ENCODE data around the gene SOD1.
"Not testable (repeated sequence)": the region's sequence is repeated elsewhere in the genome, so short reads cannot be mapped to it uniquely, and the experiment has no call there.

The SOD1 gene

GRCh38 chr21:31634993-31635392, 24.5 kb upstream of the SOD1 start:
- peaks cover 0 to under 1% of the 10 kb centered on the region in 2 donors for H3K27me3 Mint-ChIP-seq
- no peaks in the 10 kb centered on the region for H3K36me3 Mint-ChIP-seq (ENCODE audit: insufficient read depth)
- DNase-seq, result no peak
- H3K27ac Mint-ChIP-seq, result no peak overlapping the region
- ATAC-seq (replicated peaks), result no peak
- no peak overlapping the region for H3K4me3 Mint-ChIP-seq
- H3K9me3 Mint-ChIP-seq, result peaks cover 0 to 8% of the 10 kb centered on the region in 2 donors
- H3K4me1 Mint-ChIP-seq (ENCODE audit: low read depth in 2 of 2), result no peaks in the 10 kb centered on the region

GRCh38 chr21:31636874-31637273, 22.6 kb upstream of the SOD1 start:
- no peak for DNase-seq
- Mint-ChIP-seq H3K4me1 (ENCODE audit: low read depth in 2 of 2) (no peaks in the 10 kb centered on the region), H3K27me3 (peaks cover 0 to 16% of the 10 kb centered on the region in 2 donors), H3K9me3 (peaks cover 0 to 8% of the 10 kb centered on the region in 2 donors), H3K27ac (no peak overlapping the region), H3K36me3 (ENCODE audit: insufficient read depth) (no peaks in the 10 kb centered on the region), H3K4me3 (no peak overlapping the region)
- ATAC-seq (replicated peaks), result no peak

GRCh38 chr21:31641416-31641922, 18.0 kb upstream of the SOD1 start:
- Mint-ChIP-seq H3K4me3 (no peak overlapping the region), H3K4me1 (ENCODE audit: low read depth in 2 of 2) (no peaks in the 10 kb centered on the region), H3K27ac (no peak overlapping the region), H3K27me3 (peaks cover 10 to 26% of the 10 kb centered on the region in 2 donors), H3K9me3 (peaks cover 0 to 8% of the 10 kb centered on the region in 2 donors), H3K36me3 (ENCODE audit: insufficient read depth) (no peaks in the 10 kb centered on the region)
- DNase-seq, result no peak
- ATAC-seq (replicated peaks), result no peak

- Mint-ChIP-seq H3K27me3 (peaks cover 10 to 26% of the 10 kb centered on the region in 2 donors), H3K9me3 (no peaks in the 10 kb centered on the region), H3K36me3 (ENCODE audit: insufficient read depth) (no peaks in the 10 kb centered on the region), H3K27ac (no peak overlapping the region), H3K4me3 (no peak overlapping the region), H3K4me1 (ENCODE audit: low read depth in 2 of 2) (no peaks in the 10 kb centered on the region)
- ATAC-seq (replicated peaks) (no peak), DNase-seq (no peak)
Measured at GRCh38 chr21:31644643-31645042, 14.8 kb upstream of the SOD1 start.

GRCh38 chr21:31647650-31648049, 11.8 kb upstream of the SOD1 start:
- Mint-ChIP-seq H3K27ac (no peak overlapping the region), H3K4me3 (no peak overlapping the region), H3K27me3 (peaks cover 9 to 10% of the 10 kb centered on the region in 2 donors), H3K9me3 (no peaks in the 10 kb centered on the region), H3K36me3 (ENCODE audit: insufficient read depth) (no peaks in the 10 kb centered on the region), H3K4me1 (ENCODE audit: low read depth in 2 of 2) (no peaks in the 10 kb centered on the region)
- DNase-seq (no peak), ATAC-seq (replicated peaks) (no peak)

GRCh38 chr21:31650930-31651329, 8.6 kb upstream of the SOD1 start:
- H3K36me3 Mint-ChIP-seq (ENCODE audit: insufficient read depth), result no peaks in the 10 kb centered on the region
- H3K27ac Mint-ChIP-seq, result no peak overlapping the region
- H3K27me3 Mint-ChIP-seq, result no peaks in the 10 kb centered on the region
- H3K4me1 Mint-ChIP-seq (ENCODE audit: low read depth in 2 of 2), result peaks cover 10 to 11% of the 10 kb centered on the region in 2 donors
- no peaks in the 10 kb centered on the region for H3K9me3 Mint-ChIP-seq
- ATAC-seq (replicated peaks) (no peak), DNase-seq (no peak)
- no peak overlapping the region for H3K4me3 Mint-ChIP-seq

GRCh38 chr21:31651491-31651890, 8.0 kb upstream of the SOD1 start:
- H3K4me1 Mint-ChIP-seq (ENCODE audit: low read depth in 2 of 2), result peaks cover 13 to 15% of the 10 kb centered on the region in 2 donors
- not testable (repeated sequence) for H3K27me3 Mint-ChIP-seq; ATAC-seq (replicated peaks); H3K36me3 Mint-ChIP-seq (ENCODE audit: insufficient read depth); H3K4me3 Mint-ChIP-seq; H3K27ac Mint-ChIP-seq; DNase-seq; H3K9me3 Mint-ChIP-seq

- no peaks in the 10 kb centered on the region for H3K9me3 Mint-ChIP-seq
- H3K4me3 Mint-ChIP-seq, result no peak overlapping the region
- H3K36me3 Mint-ChIP-seq (ENCODE audit: insufficient read depth), result peaks cover 3% of the 10 kb centered on the region
- DNase-seq (no peak), ATAC-seq (replicated peaks) (no peak)
- H3K4me1 Mint-ChIP-seq (ENCODE audit: low read depth in 2 of 2), result peaks cover 19 to 23% of the 10 kb centered on the region in 2 donors
- peak overlapping the region; percentile 86 for H3K27ac Mint-ChIP-seq
- H3K27me3 Mint-ChIP-seq, result no peaks in the 10 kb centered on the region
Measured at GRCh38 chr21:31654340-31654739, 5.2 kb upstream of the SOD1 start.

GRCh38 chr21:31654821-31655580, 4.5 kb upstream of the SOD1 start:
- ATAC-seq (replicated peaks); H3K27me3 Mint-ChIP-seq; H3K9me3 Mint-ChIP-seq; H3K36me3 Mint-ChIP-seq (ENCODE audit: insufficient read depth): not testable (repeated sequence)
- DNase-seq, result peak in 2 of 3 experiments; percentile 10 to 11
- H3K27ac Mint-ChIP-seq, result peak overlapping the region; percentile 86
- H3K4me3 Mint-ChIP-seq, result peak overlapping the region; percentile 80 to 81
- peaks cover 20 to 23% of the 10 kb centered on the region in 2 donors for H3K4me1 Mint-ChIP-seq (ENCODE audit: low read depth in 2 of 2)

GRCh38 chr21:31656199-31657095, 3.0 kb upstream of the SOD1 start:
- H3K27ac Mint-ChIP-seq, result peak overlapping the region; percentile 9 to 47
- H3K4me3 Mint-ChIP-seq, result peak overlapping the region; percentile 22 to 32
- ATAC-seq (replicated peaks), result no peak
- no peaks in the 10 kb centered on the region for H3K27me3 Mint-ChIP-seq
- H3K36me3 Mint-ChIP-seq (ENCODE audit: insufficient read depth), result peaks cover 16% of the 10 kb centered on the region
- H3K9me3 Mint-ChIP-seq, result no peaks in the 10 kb centered on the region
- peaks cover 25 to 37% of the 10 kb centered on the region in 2 donors for H3K4me1 Mint-ChIP-seq (ENCODE audit: low read depth in 2 of 2)
- DNase-seq, result no peak

GRCh38 chr21:31658053-31658452, 1.4 kb upstream of the SOD1 start:
- Mint-ChIP-seq H3K4me1 (ENCODE audit: low read depth in 2 of 2) (peaks cover 37 to 53% of the 10 kb centered on the region in 2 donors), H3K9me3 (no peaks in the 10 kb centered on the region), H3K4me3 (peak overlapping the region in 1 of 2 donors; percentile 31), H3K27ac (no peak overlapping the region), H3K36me3 (ENCODE audit: insufficient read depth) (peaks cover 21% of the 10 kb centered on the region), H3K27me3 (no peaks in the 10 kb centered on the region)
- DNase-seq (no peak), ATAC-seq (replicated peaks) (no peak)

GRCh38 chr21:31659286-31659535, 282 bp upstream of the SOD1 start:
- Mint-ChIP-seq H3K4me1 (ENCODE audit: low read depth in 2 of 2) (peaks cover 40 to 61% of the 10 kb centered on the region in 2 donors), H3K9me3 (no peaks in the 10 kb centered on the region), H3K27me3 (no peaks in the 10 kb centered on the region), H3K36me3 (ENCODE audit: insufficient read depth) (peaks cover 25% of the 10 kb centered on the region), H3K4me3 (peak overlapping the region; percentile 95), H3K27ac (peak overlapping the region; percentile 93 to 94)
- ATAC-seq (replicated peaks) (peak; percentile 42), DNase-seq (no peak)

GRCh38 chr21:31660259-31660565, 719 bp downstream of the SOD1 start:
- Mint-ChIP-seq H3K4me1 (ENCODE audit: low read depth in 2 of 2) (peaks cover 38 to 62% of the 10 kb centered on the region in 2 donors), H3K4me3 (peak overlapping the region; percentile 95), H3K27me3 (no peaks in the 10 kb centered on the region), H3K27ac (peak overlapping the region; percentile 93 to 94), H3K36me3 (ENCODE audit: insufficient read depth) (peaks cover 34% of the 10 kb centered on the region), H3K9me3 (no peaks in the 10 kb centered on the region)
- peak; percentile 19 for ATAC-seq (replicated peaks)
- peak in 1 of 3 experiments; percentile 26 for DNase-seq

- peaks cover 40 to 63% of the 10 kb centered on the region in 2 donors for H3K4me1 Mint-ChIP-seq (ENCODE audit: low read depth in 2 of 2)
- H3K36me3 Mint-ChIP-seq (ENCODE audit: insufficient read depth), result peaks cover 37% of the 10 kb centered on the region
- DNase-seq (no peak), ATAC-seq (replicated peaks) (no peak)
- H3K9me3 Mint-ChIP-seq, result no peaks in the 10 kb centered on the region
- H3K4me3 Mint-ChIP-seq, result peak overlapping the region; percentile 95
- H3K27me3 Mint-ChIP-seq, result no peaks in the 10 kb centered on the region
- H3K27ac Mint-ChIP-seq, result peak overlapping the region; percentile 93 to 94
Measured at GRCh38 chr21:31660591-31660990, 1.1 kb downstream of the SOD1 start.

Data from effector memory CD8-positive, alpha-beta T cell (primary cell).